ENCODE measurements around the gene CNTNAP2.

The CNTNAP2 gene

DNA sequence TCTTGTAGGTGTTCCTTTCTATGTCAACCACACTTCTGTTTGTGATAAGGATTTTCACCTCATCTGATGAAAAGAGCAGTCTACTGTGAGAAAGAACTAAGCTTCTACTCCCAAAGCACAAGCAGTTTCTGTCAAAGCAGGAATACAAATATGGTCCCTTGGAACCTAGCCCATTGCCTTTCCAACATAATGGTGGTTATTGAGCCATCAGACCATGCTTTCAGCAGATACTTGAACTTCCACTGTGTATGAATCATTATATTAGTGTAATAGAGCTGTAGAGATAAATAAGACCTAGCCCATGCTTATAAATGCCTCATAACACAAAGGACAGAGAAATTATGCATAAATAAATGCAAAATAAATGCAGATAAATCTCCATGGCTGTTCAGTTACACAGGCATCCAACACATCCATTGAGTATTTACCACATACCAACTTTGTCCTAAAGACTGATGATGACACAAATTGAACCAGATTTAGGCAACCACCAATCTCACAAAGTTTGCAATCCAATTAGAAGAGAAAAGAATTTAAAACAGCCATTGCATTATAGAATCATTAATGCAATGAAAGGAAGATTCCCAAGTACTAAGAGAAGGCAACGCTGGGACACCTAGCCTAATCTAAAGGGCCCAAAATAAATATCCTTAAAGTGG is 1744.6 kb downstream of the CNTNAP2 start:
- H3K36me3 Mint-ChIP-seq, result no peaks in the 10 kb centered on the region
- no peak overlapping the region for H3K27ac Mint-ChIP-seq
- no peaks in the 10 kb centered on the region for H3K27me3 Mint-ChIP-seq
- no peak overlapping the region for H3K4me3 Mint-ChIP-seq
- peaks cover 5 to 8% of the 10 kb centered on the region in 2 donors for H3K9me3 Mint-ChIP-seq
- H3K4me1 Mint-ChIP-seq, result no peaks in the 10 kb centered on the region
- DNase-seq, result no peak
- ATAC-seq (replicated peaks), result no peak

GRCh38 chr7:147861945-147862344 is 1745.3 kb downstream of the CNTNAP2 start:
- H3K27me3 Mint-ChIP-seq, result no peaks in the 10 kb centered on the region
- no peaks in the 10 kb centered on the region for H3K36me3 Mint-ChIP-seq
- H3K4me3 Mint-ChIP-seq, result no peak overlapping the region
- no peak overlapping the region for H3K27ac Mint-ChIP-seq
- no peak for ATAC-seq (replicated peaks)
- H3K9me3 Mint-ChIP-seq, result peaks cover 6 to 8% of the 10 kb centered on the region in 2 donors
- no peak for DNase-seq
- no peaks in the 10 kb centered on the region for H3K4me1 Mint-ChIP-seq

DNA sequence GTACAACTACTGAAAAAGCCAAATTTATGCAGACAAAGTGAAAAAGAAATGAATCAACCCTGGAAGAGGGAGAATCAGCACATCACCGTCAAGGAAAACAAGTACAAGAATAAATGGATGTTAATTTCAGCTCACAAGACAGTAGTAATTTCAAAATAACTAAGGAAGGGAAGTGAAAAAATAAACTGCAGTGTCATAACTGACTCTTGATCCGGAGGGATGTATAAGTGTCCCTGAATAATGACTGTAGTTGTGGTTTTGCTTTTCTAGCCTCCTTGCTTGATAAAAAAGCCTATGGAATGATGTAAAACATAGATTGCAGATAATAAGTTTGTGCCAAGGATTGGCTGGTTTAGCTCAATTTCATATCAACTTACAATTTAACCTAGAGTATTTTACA is 1752.9 kb downstream of the CNTNAP2 start:
- H3K27ac Mint-ChIP-seq, result no peak overlapping the region
- H3K27me3 Mint-ChIP-seq, result no peaks in the 10 kb centered on the region
- H3K4me3 Mint-ChIP-seq, result no peak overlapping the region
- DNase-seq, result no peak
- no peak for ATAC-seq (replicated peaks)
- H3K4me1 Mint-ChIP-seq, result no peaks in the 10 kb centered on the region
- H3K9me3 Mint-ChIP-seq, result peaks cover 11 to 12% of the 10 kb centered on the region in 2 donors
- H3K36me3 Mint-ChIP-seq, result no peaks in the 10 kb centered on the region

DNA sequence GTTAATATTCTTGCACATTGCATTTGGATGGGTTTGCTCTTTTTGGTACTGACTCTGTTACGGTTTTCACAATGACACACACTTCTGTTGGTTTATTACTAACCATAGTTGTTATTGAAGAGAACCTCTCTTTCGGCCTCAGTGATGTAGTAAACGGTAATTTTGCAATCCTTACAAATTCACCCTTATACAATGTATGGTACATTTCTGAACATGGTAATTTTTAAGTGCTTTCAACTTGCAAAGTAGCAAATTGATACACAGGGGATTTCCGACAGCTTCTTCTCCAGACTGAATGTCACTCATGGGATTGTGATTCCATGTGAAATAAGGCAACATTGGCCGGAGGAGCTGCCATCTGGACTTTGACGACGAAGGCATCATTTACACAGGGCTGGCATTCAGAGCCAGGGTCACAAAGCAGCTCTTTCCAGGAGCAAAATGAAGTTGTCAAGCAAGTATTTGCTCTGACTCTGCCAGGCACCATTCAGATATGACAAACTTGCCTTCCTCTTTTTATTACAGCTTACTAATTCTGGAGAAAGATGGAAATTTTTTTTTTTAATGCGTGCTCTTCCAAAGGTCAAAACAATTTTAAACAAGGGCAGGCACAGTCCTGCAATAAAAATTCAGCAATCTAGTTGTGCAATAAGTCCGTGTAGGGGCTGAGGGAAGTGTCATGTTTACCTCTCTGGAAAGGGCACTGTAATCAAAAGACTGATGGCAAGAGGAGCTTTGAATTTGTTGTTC is 1762.5 kb downstream of the CNTNAP2 start:
- H3K9me3 Mint-ChIP-seq, result peaks cover 0 to 4% of the 10 kb centered on the region in 2 donors
- DNase-seq (no peak), ATAC-seq (replicated peaks) (no peak)
- no peak overlapping the region for H3K4me3 Mint-ChIP-seq
- no peaks in the 10 kb centered on the region for H3K36me3 Mint-ChIP-seq
- H3K4me1 Mint-ChIP-seq, result no peaks in the 10 kb centered on the region
- no peaks in the 10 kb centered on the region for H3K27me3 Mint-ChIP-seq
- H3K27ac Mint-ChIP-seq, result no peak overlapping the region

DNA sequence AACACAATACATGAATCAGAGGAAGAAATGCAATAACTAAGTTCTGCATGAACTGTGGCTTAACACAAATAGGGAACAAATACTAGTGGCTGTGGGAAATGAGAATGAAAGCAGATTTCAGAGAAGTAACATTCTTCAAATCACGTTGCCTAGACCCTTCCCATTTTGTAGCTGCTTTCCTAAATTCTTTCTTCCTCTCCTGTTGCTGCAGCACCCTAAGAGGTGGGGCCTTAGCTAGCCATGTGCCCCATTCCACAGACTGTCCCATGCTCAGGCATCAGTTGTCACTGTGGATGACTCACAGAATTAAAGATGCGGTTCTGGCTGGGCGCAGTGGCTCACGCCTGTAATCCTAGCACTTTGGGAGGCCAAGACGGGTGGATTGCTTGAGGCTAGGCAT is 1769.3 kb downstream of the CNTNAP2 start:
- DNase-seq, result no peak
- H3K27me3 Mint-ChIP-seq, result no peaks in the 10 kb centered on the region
- no peaks in the 10 kb centered on the region for H3K36me3 Mint-ChIP-seq
- peak in 1 of 2 donors; percentile 16 for ATAC-seq (replicated peaks)
- H3K27ac Mint-ChIP-seq, result no peak overlapping the region
- peaks cover 0 to 4% of the 10 kb centered on the region in 2 donors for H3K9me3 Mint-ChIP-seq
- no peak overlapping the region for H3K4me3 Mint-ChIP-seq
- no peaks in the 10 kb centered on the region for H3K4me1 Mint-ChIP-seq

GRCh38 chr7:147894271-147894670 is 1777.7 kb downstream of the CNTNAP2 start:
- Mint-ChIP-seq H3K4me3 (no peak overlapping the region), H3K27me3 (no peaks in the 10 kb centered on the region), H3K36me3 (no peaks in the 10 kb centered on the region), H3K9me3 (no peaks in the 10 kb centered on the region), H3K4me1 (no peaks in the 10 kb centered on the region), H3K27ac (no peak overlapping the region)
- no peak for ATAC-seq (replicated peaks)
- no peak for DNase-seq

- ATAC-seq (replicated peaks) (no peak), DNase-seq (no peak)
- Mint-ChIP-seq H3K36me3 (no peaks in the 10 kb centered on the region), H3K27ac (no peak overlapping the region), H3K4me1 (no peaks in the 10 kb centered on the region), H3K27me3 (no peaks in the 10 kb centered on the region), H3K4me3 (no peak overlapping the region), H3K9me3 (peaks cover 4 to 6% of the 10 kb centered on the region in 2 donors)
Measured at GRCh38 chr7:147896121-147896520, 1779.5 kb downstream of the CNTNAP2 start.

DNA sequence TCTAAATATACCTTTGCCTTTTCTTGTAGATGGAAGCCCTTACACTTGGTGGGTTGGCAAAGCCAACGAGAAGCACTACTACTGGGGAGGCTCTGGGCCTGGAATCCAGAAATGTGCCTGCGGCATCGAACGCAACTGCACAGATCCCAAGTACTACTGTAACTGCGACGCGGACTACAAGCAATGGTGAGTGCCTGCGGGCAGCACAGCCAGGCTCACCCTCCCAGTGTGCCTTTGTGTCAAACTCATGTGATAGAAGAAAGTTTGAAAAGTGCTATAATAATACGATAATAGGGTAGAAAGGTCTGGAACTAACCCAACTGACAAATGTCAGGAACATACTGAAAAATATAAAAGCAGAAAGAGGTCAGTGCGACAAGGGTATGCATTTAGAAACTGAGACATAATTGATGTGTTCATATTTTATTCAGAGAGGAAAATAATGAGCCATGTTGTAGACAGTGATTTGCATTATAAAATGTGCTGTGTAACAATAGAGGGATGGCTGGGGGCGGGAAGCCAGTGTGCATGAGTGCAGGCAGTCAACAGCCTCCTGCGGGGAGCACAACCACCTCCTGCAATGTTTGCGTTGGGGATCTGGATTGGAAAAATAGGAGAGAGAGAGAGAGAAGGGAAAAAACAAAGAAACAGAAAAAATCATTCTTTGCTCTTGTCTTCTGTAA is 1787.1 kb downstream of the CNTNAP2 start:
- Mint-ChIP-seq H3K27ac (no peak overlapping the region), H3K4me1 (no peaks in the 10 kb centered on the region), H3K27me3 (no peaks in the 10 kb centered on the region), H3K36me3 (no peaks in the 10 kb centered on the region), H3K4me3 (no peak overlapping the region), H3K9me3 (peaks cover 9 to 17% of the 10 kb centered on the region in 2 donors)
- ATAC-seq (replicated peaks) (no peak), DNase-seq (no peak)

DNA sequence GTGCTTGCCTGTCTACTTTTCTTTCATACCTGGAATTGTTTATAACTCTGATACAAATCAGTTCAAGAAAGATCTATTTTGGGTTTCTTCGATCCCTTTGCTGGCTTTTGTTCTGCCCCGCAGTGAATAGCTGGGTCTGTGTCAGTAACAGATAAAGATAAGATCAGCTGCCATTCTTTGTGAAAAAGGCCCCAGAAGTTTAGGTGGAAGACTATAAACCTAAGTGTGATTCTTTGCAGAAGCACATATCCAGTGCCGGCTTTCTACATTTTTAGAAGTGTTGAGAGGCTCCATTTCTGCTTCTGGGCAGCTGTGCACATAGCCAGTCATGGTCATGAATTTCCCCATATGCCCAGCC is 1787.6 kb downstream of the CNTNAP2 start:
- no peak for ATAC-seq (replicated peaks)
- H3K9me3 Mint-ChIP-seq, result peaks cover 9 to 17% of the 10 kb centered on the region in 2 donors
- DNase-seq, result no peak
- H3K4me1 Mint-ChIP-seq, result no peaks in the 10 kb centered on the region
- H3K27ac Mint-ChIP-seq, result no peak overlapping the region
- no peaks in the 10 kb centered on the region for H3K36me3 Mint-ChIP-seq
- H3K4me3 Mint-ChIP-seq, result no peak overlapping the region
- no peaks in the 10 kb centered on the region for H3K27me3 Mint-ChIP-seq

DNA sequence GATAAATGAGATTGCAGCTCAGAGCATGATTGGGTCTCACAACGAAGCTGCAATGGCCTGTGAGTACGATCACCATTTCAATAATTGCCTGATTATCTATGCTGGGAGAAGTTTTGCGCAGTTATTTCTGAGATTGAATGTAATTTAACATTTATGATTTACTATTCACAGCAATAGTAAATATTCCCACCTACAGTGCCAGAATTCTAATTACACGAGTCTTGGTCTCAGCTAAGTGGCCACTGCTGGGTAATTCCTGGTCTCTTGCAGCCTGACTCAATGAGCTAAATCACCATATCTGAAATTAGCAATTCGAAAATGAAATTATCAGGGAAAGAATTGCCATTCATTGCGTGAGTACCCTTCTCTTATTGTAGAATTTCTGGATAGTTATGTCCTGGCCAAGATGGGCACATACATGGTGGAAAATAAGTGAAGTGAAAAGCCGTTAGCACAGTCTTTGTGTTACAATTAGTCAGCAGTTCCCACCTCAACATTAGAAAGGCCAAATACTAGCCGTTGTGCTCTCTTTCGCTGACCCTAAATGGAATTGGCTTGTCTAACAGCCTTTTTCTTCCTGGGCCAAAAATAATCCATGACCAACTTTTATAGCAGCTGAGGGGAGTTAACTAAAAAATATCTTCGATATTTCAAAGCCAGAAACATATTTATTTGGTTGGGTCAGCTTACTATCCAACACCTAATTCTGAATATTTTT is 1793.0 kb downstream of the CNTNAP2 start:
- peaks cover 0 to 4% of the 10 kb centered on the region in 2 donors for H3K9me3 Mint-ChIP-seq
- H3K4me3 Mint-ChIP-seq, result no peak overlapping the region
- DNase-seq (no peak), ATAC-seq (replicated peaks) (no peak)
- H3K27me3 Mint-ChIP-seq, result no peaks in the 10 kb centered on the region
- H3K36me3 Mint-ChIP-seq, result no peaks in the 10 kb centered on the region
- H3K4me1 Mint-ChIP-seq, result no peaks in the 10 kb centered on the region
- H3K27ac Mint-ChIP-seq, result no peak overlapping the region

DNA sequence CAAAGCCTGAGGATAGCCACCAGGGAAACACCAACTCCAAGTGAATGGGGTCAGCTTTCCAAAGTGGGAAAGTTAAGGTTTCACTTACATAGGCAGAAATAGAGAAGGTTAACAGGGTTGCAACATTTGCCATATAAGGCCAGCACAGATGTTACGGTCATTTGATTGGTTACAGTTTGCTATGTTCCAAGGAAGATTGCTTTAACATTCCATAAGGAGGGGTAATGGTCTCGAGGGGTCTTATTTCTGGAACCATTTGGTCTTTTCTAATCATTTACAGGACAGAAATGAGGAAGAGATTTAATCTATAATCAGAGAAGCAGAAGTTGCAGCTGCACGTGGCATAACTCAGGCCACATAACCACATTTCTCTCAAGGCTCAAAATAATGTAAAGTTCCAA is 1794.6 kb downstream of the CNTNAP2 start:
- ATAC-seq (replicated peaks) (no peak), DNase-seq (no peak)
- H3K9me3 Mint-ChIP-seq, result no peaks in the 10 kb centered on the region
- no peaks in the 10 kb centered on the region for H3K4me1 Mint-ChIP-seq
- no peak overlapping the region for H3K4me3 Mint-ChIP-seq
- H3K36me3 Mint-ChIP-seq, result no peaks in the 10 kb centered on the region
- no peak overlapping the region for H3K27ac Mint-ChIP-seq
- H3K27me3 Mint-ChIP-seq, result no peaks in the 10 kb centered on the region

- no peaks in the 10 kb centered on the region for H3K36me3 Mint-ChIP-seq
- no peak for ATAC-seq (replicated peaks)
- no peaks in the 10 kb centered on the region for H3K4me1 Mint-ChIP-seq
- no peak overlapping the region for H3K27ac Mint-ChIP-seq
- H3K4me3 Mint-ChIP-seq, result no peak overlapping the region
- no peaks in the 10 kb centered on the region for H3K9me3 Mint-ChIP-seq
- no peak for DNase-seq
- H3K27me3 Mint-ChIP-seq, result no peaks in the 10 kb centered on the region
Measured at GRCh38 chr7:147912291-147912690, 1795.7 kb downstream of the CNTNAP2 start.

DNA sequence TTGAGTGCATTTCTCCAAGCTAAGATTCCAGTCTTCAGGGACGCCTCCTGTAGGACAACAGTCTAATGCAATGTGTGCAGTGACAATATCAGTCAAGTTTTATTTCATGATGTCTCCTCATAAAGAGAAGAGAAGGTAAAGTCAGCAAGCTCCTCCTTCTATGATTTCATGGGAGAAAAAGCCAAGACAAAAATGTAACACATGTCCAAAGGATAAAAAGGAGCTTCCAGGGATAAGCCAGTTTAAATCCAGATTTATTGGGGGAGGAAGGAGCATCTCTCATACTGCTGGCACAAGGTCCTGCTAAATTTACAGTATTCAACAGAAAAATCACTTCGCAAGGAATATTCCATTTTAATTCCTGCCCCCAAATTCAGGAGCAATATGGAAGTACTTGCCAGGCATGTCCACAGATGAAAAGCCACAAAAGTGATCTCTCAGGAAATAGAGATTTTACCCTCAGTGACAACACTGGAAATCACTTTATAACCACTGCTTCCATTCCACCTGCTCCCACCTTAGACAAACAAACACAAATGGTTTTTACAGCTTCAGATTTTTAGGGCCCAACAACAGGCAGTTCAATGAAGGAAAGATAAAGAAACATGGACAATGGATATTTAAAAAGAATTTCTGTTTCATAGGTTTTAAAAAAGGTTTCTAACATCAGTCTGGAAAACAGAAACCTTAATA is 1796.5 kb downstream of the CNTNAP2 start:
- no peak for DNase-seq
- H3K27ac Mint-ChIP-seq, result no peak overlapping the region
- H3K9me3 Mint-ChIP-seq, result no peaks in the 10 kb centered on the region
- ATAC-seq (replicated peaks), result no peak
- no peaks in the 10 kb centered on the region for H3K4me1 Mint-ChIP-seq
- no peaks in the 10 kb centered on the region for H3K27me3 Mint-ChIP-seq
- H3K36me3 Mint-ChIP-seq, result no peaks in the 10 kb centered on the region
- no peak overlapping the region for H3K4me3 Mint-ChIP-seq

DNA sequence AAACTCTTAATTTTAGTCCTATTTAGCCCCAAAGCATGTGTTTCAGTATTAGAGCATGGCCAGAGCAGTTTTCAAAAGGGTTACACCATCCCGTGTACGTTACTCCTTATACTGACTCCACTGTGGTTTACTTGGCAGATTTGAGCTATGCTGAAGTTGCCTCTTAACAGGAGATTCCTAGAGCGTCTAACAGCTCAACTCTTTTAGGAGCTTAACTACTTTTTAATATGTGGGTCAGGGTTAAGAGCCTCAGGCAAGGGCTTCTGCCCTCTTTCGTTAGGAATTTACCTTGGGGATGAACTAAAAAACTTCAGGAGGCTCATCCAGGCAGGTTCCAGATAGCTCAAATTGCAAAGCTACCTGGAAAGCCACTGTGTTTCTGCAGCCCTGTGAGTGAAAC is 1799.2 kb downstream of the CNTNAP2 start:
- Mint-ChIP-seq H3K27ac (no peak overlapping the region), H3K9me3 (no peaks in the 10 kb centered on the region), H3K36me3 (no peaks in the 10 kb centered on the region), H3K4me1 (no peaks in the 10 kb centered on the region), H3K27me3 (no peaks in the 10 kb centered on the region), H3K4me3 (no peak overlapping the region)
- no peak for DNase-seq
- ATAC-seq (replicated peaks), result no peak

Measured in stimulated activated naive B cell treated with anti-CD40 and anti-IgM and Interleukin-4, amounts not matched to agents 10 μg/mL and 1 μg/mL and 100 μg/mL, for 72 hours (primary cell).